AG10803 (cell line): ENCODE measurements around the gene GGPS1.
"Not testable (repeated sequence)": the region's sequence is repeated elsewhere in the genome, so short reads cannot be mapped to it uniquely, and the experiment has no call there.

Source experiments
- DNase-seq: peaks from one replicate; pipeline ENCODE4 v3.0.0; 2010; ENCODE audit warnings: low read depth
- H3K4me3 ChIP-seq: 2 replicates; pipeline ENCODE4 v1.5.1; 2011; ENCODE audit warnings: mild to moderate bottlenecking, low read length, control low read depth
- CTCF ChIP-seq: conservative IDR thresholded peaks from 2 replicates; pipeline ENCODE4 v1.5.1; 2011; ENCODE audit warnings: mild to moderate bottlenecking, low read length, control low read depth, inconsistent platforms

Gene GGPS1

GRCh38 chr1:235328271-235329138, at the start of gene GGPS1:
GGPS1 (plus strand) TSS chr1:235328570; CDS start chr1:235335265, 6,695 bp downstream.
- DNase-seq: peak; percentile 100
- 0 out of 2 replicates have a peak, but pooled peaks have one; percentile 11 for TF ChIP-seq CTCF
- peak within 1 kb of the TSS; percentile 85 for H3K4me3 ChIP-seq

GRCh38 chr1:235278915-235279292, 49.5 kb upstream of the GGPS1 start:
- TF ChIP-seq CTCF: no peak
- no peak for DNase-seq
- no peak overlapping the region for H3K4me3 ChIP-seq

GRCh38 chr1:235279694-235280093, 48.7 kb upstream of the GGPS1 start:
- H3K4me3 ChIP-seq: no peak overlapping the region
- no peak for TF ChIP-seq CTCF
- no peak for DNase-seq

GRCh38 chr1:235280467-235280866, 47.9 kb upstream of the GGPS1 start:
- no peak for DNase-seq
- no peak overlapping the region for H3K4me3 ChIP-seq
- no peak for TF ChIP-seq CTCF

- not testable (repeated sequence) for H3K4me3 ChIP-seq, DNase-seq
These were observed 44.7 kb upstream of the GGPS1 start for GRCh38 chr1:235283636-235284035.

- TF ChIP-seq CTCF: no peak
- no peak overlapping the region for H3K4me3 ChIP-seq
- no peak for DNase-seq
These were observed 44.1 kb upstream of the GGPS1 start for GRCh38 chr1:235284231-235284769.

- DNase-seq: no peak
- TF ChIP-seq CTCF: no peak
- H3K4me3 ChIP-seq: no peak overlapping the region
These were observed 41.7 kb upstream of the GGPS1 start for GRCh38 chr1:235286667-235287066.
